NCI-H128 (cell line): ENCODE data around the gene COL26A1.
"Not testable (repeated sequence)": the region's sequence is repeated elsewhere in the genome, so short reads cannot be mapped to it uniquely, and the experiment has no call there.

Experiments used
- DNase-seq: peaks from one replicate; lab custom pipeline; 2025; ENCODE audit not compliant: unreplicated experiment; lab: John Stamatoyannopoulos, UW

Gene COL26A1

GRCh38 chr7:101401390-101402080 is 38.9 kb downstream of the COL26A1 start:
- no peak for DNase-seq

DNA sequence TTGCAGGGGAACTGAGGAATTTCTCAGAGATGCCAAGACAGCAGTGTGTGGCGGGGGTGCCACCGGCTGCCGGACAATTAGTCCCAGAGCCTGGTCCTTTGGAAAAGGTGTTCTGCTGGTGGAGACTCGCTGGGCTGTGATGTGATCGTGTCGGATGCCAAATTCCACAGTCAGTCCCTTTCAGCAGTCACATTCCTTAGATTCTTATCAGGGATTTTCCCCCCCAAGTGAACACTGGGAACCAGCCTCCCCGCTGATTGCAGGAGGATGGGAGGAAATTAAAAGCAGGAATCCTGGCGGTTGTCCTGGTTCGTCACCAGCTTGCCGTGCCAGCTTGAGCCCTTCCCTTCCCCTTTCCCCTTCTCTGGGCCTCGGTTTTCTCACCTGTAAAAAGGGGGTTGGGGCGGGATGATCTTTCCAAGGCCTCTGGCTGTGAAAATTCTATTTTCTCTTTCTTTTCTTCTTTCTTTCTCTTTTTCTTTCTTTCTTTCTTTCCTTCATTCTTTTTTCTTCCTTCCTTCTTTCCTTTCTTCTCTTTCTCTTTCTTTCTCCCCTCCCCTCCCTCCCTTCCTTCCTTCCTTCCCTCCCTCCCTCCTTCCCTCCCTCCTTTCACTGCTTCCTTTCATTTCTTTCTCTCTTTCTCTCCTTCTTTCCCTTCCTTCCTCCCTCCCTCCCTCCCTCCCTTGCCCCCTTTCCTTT is 39.6 kb downstream of the COL26A1 start:
- no peak for DNase-seq

- DNase-seq: no peak
These were observed 40.2 kb downstream of the COL26A1 start for GRCh38 chr7:101402835-101403234.

GRCh38 chr7:101405474-101406067 is 42.9 kb downstream of the COL26A1 start:
- DNase-seq: no peak

GRCh38 chr7:101410743-101411507 is 48.2 kb downstream of the COL26A1 start:
- DNase-seq: no peak

GRCh38 chr7:101411508-101411874 is 48.8 kb downstream of the COL26A1 start:
- DNase-seq: no peak

- no peak for DNase-seq
These were observed 50.3 kb downstream of the COL26A1 start for GRCh38 chr7:101412976-101413375.

DNA sequence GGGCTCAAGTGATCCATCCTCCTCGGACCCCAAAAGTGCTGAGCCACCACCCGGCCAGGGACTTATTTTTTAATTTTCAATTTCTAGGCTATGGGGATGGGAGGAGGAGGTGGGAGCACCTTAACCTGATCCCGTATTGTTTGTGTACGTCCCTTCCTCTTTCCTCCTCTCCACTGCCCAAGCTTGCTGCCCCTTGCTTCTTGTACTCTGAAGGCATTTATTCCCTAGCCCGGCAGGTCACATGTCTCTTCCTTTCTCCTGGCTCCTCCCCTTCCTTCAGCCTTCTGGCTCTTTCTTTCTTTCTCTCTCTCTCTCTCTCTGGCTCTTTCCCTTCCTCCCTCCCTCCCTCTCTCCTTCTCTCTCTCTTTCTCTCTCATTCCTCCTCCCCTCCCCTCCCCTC is 56.0 kb downstream of the COL26A1 start:
- DNase-seq: no peak

GRCh38 chr7:101419831-101420230 is 57.2 kb downstream of the COL26A1 start:
- DNase-seq: no peak

DNA sequence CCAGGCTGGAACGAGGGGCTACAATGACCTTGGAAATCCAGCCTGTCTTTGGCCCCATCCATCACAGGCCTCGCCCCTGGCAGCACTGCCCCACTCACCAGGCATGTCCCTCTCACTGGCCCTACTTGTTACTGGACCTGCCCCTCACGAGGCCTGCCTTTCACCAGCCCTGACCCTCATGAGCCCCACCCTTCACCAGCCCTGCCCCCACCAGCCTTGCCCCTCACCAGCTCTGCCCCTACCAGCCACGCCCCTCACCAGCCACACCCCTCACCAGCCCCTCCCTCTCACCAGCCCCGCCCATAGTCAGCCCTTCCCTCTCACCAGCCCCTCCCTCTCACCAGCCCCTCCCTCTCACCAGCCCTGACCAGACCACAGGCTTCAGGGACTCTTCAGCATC is 57.8 kb downstream of the COL26A1 start:
- no peak for DNase-seq

DNA sequence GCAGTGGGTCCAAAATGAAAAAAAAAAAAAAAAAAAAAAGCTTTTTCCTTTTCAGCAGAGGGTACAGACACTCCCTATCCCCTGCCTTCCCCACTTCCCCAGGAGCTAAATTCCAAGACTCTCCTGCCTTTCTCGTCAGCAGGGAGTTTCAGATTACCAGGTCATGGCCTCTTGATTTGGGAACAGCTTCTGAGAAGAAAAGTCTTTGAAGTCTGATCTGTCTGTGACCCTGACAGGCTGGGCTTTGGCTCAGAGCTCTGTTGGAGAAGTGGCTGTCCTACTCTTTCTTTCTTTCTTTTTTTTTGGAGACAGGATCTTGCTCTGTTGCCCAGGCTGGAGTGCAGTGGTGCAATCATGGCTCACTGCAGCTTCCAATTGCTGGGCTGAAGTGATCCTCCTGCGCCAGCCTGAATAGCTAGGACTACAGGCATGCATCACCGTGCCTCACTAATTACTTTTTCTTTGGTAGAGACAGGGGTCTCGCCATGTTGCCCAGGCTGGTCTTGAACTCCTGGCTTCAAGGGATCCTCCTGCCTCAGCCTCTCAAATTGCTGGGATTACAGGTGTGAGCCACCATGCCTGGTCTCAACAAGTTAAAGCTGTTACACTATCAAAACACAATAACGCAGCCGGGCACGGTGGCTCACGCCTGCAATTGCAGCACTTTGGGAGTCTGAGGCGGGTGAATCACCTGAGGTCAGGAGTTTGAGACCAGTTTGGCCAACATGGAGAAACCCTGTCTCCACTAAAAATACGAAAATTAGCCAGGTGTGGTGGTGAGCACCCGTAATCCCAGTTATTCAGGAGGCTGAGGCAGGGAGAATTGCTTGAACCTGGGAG is 59.9 kb downstream of the COL26A1 start:
- no peak for DNase-seq

GRCh38 chr7:101426303-101427011 is 63.8 kb downstream of the COL26A1 start:
- no peak for DNase-seq

- no peak for DNase-seq
These were observed 65.6 kb downstream of the COL26A1 start for GRCh38 chr7:101428093-101428866.

DNA sequence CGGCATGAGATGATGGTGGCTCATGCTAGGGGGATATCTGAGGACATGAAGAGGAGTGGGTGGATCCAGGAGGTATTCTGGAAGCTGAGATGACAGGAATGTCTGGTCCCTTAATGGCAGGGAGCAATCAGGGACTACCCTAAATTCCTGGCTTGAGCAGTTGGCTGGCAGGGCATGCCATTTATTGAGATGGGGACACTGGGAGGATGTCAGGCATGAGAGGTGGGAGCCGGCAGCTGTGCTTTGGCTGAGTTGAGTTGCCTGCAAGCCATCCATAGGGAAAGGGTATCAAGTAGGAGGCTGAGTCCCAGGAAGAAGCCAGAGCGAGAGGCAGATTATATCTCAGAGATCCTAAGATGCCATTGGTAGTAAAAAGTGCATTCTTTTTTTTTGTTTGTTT is 69.6 kb downstream of the COL26A1 start:
- no peak for DNase-seq

GRCh38 chr7:101433688-101434087 is 71.0 kb downstream of the COL26A1 start:
- DNase-seq: no peak

GRCh38 chr7:101434155-101434554 is 71.5 kb downstream of the COL26A1 start:
- DNase-seq: not testable (repeated sequence)

DNA sequence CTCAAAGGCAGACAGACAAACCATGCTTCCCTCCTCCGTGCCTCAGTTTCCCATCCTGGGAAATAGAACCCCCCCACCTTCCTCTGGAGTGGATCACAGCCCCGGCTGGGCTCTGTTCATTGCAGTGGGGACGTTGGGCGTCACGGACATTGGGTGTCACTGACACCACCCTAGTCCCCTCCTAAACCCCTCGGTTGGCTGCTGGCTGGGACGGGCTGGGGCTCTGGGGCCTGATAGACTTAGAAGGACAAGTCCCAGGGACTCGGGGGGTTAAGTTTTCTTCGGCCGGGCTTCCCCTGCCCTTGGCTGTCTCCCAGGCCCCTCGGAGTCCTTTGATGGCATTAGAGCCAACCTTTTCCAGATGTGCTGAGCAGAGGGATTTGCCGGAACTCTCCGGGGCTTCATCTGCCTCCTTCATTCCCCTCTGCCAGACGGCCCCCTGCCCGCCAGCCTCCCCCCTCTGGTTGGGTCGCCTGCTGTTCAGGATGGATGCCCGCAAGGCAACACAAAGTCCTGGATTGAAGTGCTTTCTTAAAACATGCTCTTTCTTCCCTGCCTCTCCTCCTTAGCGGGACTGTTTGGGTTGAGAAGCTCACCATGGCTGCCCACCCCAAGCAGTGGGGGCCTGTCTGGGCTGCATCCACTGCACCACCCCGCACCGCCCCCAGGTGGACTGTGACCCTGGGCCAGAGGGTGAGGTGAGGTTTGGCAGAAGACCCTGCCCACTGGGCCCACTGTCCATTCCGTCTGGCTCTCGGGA is 73.0 kb downstream of the COL26A1 start:
- DNase-seq: no peak

DNA sequence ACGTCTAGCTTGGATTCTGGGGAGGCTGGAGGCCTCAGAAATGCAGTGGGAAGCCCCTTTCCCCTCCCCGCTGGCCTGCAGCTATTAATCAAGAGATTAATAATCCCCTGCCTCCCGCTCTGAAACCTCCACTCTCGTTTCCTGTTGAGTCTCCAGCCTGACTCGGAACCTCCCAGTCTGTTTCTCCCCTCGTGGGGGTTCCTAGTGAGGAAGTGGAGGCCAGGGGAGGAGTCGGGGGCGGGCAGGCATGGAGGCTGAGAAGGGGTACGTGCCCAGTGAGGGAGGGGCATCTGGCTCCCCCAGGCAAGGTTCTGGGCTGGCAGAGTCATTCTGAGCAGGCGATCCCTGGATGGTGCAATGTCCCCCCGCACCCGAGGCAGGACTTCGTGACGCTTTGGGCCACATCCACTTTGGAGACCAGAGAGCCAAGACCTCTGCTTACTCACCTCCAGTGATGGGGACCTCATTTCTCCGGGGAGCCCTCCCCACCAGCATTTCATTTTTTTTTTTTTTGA is 73.6 kb downstream of the COL26A1 start:
- no peak for DNase-seq
